ENCODE measurements around the gene SMAD9. TPM values are rescaled to one million over a fixed set of nuclear protein-coding genes. Genes with fewer than 3 reads are reported as not detected.

SMAD9 gene
- total and polyA plus RNA-seq, 2 of the 13 experiments (the other 11 are each of a cell fraction or from before 2014, with no cell fraction given) = 4.2 to 7.7 TPM

- TF ChIP-seq, protein P1, sequence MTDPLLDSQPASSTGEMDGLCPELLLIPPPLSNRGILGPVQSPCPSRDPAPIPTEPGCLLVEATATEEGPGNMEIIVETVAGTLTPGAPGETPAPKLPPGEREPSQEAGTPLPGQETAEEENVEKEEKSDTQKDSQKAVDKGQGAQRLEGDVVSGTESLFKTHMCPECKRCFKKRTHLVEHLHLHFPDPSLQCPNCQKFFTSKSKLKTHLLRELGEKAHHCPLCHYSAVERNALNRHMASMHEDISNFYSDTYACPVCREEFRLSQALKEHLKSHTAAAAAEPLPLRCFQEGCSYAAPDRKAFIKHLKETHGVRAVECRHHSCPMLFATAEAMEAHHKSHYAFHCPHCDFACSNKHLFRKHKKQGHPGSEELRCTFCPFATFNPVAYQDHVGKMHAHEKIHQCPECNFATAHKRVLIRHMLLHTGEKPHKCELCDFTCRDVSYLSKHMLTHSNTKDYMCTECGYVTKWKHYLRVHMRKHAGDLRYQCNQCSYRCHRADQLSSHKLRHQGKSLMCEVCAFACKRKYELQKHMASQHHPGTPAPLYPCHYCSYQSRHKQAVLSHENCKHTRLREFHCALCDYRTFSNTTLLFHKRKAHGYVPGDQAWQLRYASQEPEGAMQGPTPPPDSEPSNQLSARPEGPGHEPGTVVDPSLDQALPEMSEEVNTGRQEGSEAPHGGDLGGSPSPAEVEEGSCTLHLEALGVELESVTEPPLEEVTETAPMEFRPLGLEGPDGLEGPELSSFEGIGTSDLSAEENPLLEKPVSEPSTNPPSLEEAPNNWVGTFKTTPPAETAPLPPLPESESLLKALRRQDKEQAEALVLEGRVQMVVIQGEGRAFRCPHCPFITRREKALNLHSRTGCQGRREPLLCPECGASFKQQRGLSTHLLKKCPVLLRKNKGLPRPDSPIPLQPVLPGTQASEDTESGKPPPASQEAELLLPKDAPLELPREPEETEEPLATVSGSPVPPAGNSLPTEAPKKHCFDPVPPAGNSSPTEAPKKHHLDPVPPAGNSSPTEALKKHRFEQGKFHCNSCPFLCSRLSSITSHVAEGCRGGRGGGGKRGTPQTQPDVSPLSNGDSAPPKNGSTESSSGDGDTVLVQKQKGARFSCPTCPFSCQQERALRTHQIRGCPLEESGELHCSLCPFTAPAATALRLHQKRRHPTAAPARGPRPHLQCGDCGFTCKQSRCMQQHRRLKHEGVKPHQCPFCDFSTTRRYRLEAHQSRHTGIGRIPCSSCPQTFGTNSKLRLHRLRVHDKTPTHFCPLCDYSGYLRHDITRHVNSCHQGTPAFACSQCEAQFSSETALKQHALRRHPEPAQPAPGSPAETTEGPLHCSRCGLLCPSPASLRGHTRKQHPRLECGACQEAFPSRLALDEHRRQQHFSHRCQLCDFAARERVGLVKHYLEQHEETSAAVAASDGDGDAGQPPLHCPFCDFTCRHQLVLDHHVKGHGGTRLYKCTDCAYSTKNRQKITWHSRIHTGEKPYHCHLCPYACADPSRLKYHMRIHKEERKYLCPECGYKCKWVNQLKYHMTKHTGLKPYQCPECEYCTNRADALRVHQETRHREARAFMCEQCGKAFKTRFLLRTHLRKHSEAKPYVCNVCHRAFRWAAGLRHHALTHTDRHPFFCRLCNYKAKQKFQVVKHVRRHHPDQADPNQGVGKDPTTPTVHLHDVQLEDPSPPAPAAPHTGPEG (CRISPR knock-in tag; IDR thresholded peaks at IDR 0.05) = no peak
- no peak for TF ChIP-seq BRF2 (CRISPR knock-in tag; IDR thresholded peaks at IDR 0.05)
These were observed 7.1 kb downstream of the SMAD9 start (continued) for GRCh38 chr13:36912973-36913372.

GRCh38 chr13:36912369-36912768, 7.7 kb downstream of the SMAD9 start:
- H4K20me1 ChIP-seq (ENCODE audit: insufficient read depth, low read length) = no peaks in the 10 kb centered on the region
- DNase-seq (ENCODE audit: low spot score) (no peak), FAIRE-seq (no peak), ATAC-seq (no peak)
- in situ Hi-C loops (cut with HindIII; ENCODE audit: extremely low pct_ligation_motif_present, low pct_unique_long_range_greater_than_20kb) (no loop called here), intact Hi-C loops (cut with micrococcal nuclease; ENCODE audit: unreplicated experiment) (no loop called here)
- no peaks in the 10 kb centered on the region for H3K36me3 ChIP-seq (replicated peaks in 1 of 2; ENCODE audit: control insufficient read depth in 1 of 2, insufficient read depth in 2 of 2, low read length in 2 of 2)
- TF ChIP-seq ZNF484 (CRISPR knock-in tag; IDR thresholded peaks at IDR 0.05; ENCODE audit: borderline replicate concordance, low read depth) = no peak
- TF ChIP-seq NR2F6 (IDR thresholded peaks at IDR 0.05) = no peak
- TF ChIP-seq NR2F6 (CRISPR knock-in tag; IDR thresholded peaks at IDR 0.05) = no peak
- H3K4me3 ChIP-seq (replicated peaks in 1 of 3; ENCODE audit: insufficient read depth in 1 of 3, low read depth in 2 of 3, low read length in 3 of 3) = no peak overlapping the region
- ChIA-PET POLR2A (no interaction called here), CTCF (ENCODE audit: low intra/inter-chr PET ratio, low total read pairs) (no interaction called here)
- no peak overlapping the region for H2AFZ ChIP-seq (ENCODE audit: low read length)
- H3K79me2 ChIP-seq (ENCODE audit: insufficient read depth, low read length) = peaks cover 58% of the 10 kb centered on the region
- no peak overlapping the region for H3K27ac ChIP-seq (ENCODE audit: extremely low read length, insufficient read depth, low read length)
- H3K9ac ChIP-seq (ENCODE audit: insufficient read depth, low read depth, low read length) = no peak overlapping the region
- H3K4me2 ChIP-seq (ENCODE audit: low read depth, low read length) = no peak overlapping the region
- no peaks in the 10 kb centered on the region for H3K9me3 ChIP-seq (ENCODE audit: low read length)
- peaks cover 48% of the 10 kb centered on the region for H3K4me1 ChIP-seq (ENCODE audit: insufficient read depth, low read length)
- no peaks in the 10 kb centered on the region for H3K27me3 ChIP-seq (ENCODE audit: control insufficient read depth in 1 of 2, insufficient read depth in 2 of 2, low read length in 2 of 2)
- no TSS peak for BruUV-seq (replicated peaks)

Data from HepG2 (cell line).